ENCODE data around the gene EGLN2.
"Not testable (repeated sequence)": the region's sequence is repeated elsewhere in the genome, so short reads cannot be mapped to it uniquely, and the experiment has no call there.

Gene EGLN2

GRCh38 chr19:40846722-40847121, 47.7 kb downstream of the EGLN2 start:
- H3K4me1 ChIP-seq (ENCODE audit: control insufficient read depth, insufficient read depth, low read length); H3K36me3 ChIP-seq (ENCODE audit: control insufficient read depth, insufficient read depth, low read length); H3K27ac ChIP-seq (ENCODE audit: insufficient read depth, low read depth, low read length, poor library complexity, severe bottlenecking); H3K4me3 ChIP-seq (ENCODE audit: insufficient read depth, low read depth, low read length); H3K9me3 ChIP-seq (ENCODE audit: control insufficient read depth, low read length): not testable (repeated sequence)
- H3K27me3 ChIP-seq (ENCODE audit: control insufficient read depth, insufficient read depth, low read length, poor library complexity, severe bottlenecking) = peaks cover 28% of the 10 kb centered on the region
- WGBS, 2 experiments = 87 to 88% methylated on average over 8 of the region's 8 CpGs

GRCh38 chr19:40850277-40850676, 51.3 kb downstream of the EGLN2 start, which contains the start of gene CYP2A6:
Gene CYP2A6 (minus strand): TSS chr19:40850447. CDS start chr19:40850426, 21 bp downstream.
- H3K9me3 ChIP-seq (ENCODE audit: control insufficient read depth, low read length); H3K4me1 ChIP-seq (ENCODE audit: control insufficient read depth, insufficient read depth, low read length); H3K36me3 ChIP-seq (ENCODE audit: control insufficient read depth, insufficient read depth, low read length); H3K4me3 ChIP-seq (ENCODE audit: insufficient read depth, low read depth, low read length); H3K27ac ChIP-seq (ENCODE audit: insufficient read depth, low read depth, low read length, poor library complexity, severe bottlenecking): not testable (repeated sequence)
- 95 to 98% methylated on average over 2 of the region's 3 CpGs for WGBS, 2 experiments
- H3K27me3 ChIP-seq (ENCODE audit: control insufficient read depth, insufficient read depth, low read length, poor library complexity, severe bottlenecking) = peaks cover 28% of the 10 kb centered on the region

GRCh38 chr19:40852467-40853152, 53.6 kb downstream of the EGLN2 start:
- not testable (repeated sequence) for H3K36me3 ChIP-seq (ENCODE audit: control insufficient read depth, insufficient read depth, low read length); H3K27ac ChIP-seq (ENCODE audit: insufficient read depth, low read depth, low read length, poor library complexity, severe bottlenecking); H3K4me1 ChIP-seq (ENCODE audit: control insufficient read depth, insufficient read depth, low read length); H3K4me3 ChIP-seq (ENCODE audit: insufficient read depth, low read depth, low read length); H3K9me3 ChIP-seq (ENCODE audit: control insufficient read depth, low read length)
- 77 to 83% methylated on average over 2 of the region's 3 CpGs for WGBS, 2 experiments
- peaks cover 27% of the 10 kb centered on the region for H3K27me3 ChIP-seq (ENCODE audit: control insufficient read depth, insufficient read depth, low read length, poor library complexity, severe bottlenecking)
